GM10266 (cell line): ENCODE data around the gene FHAD1.
"Not testable (repeated sequence)": the region's sequence is repeated elsewhere in the genome, so short reads cannot be mapped to it uniquely, and the experiment has no call there.

ENCODE experiments used
- DNase-seq: peaks from one replicate; pipeline ENCODE4 v3.0.0; 2012; ENCODE audit errors: extremely low spot score
- TF ChIP-seq, protein P1 (sequence below): IDR thresholded peaks from 2 replicates; pipeline ENCODE4 v1.5.1; 2012; ENCODE audit warnings: mild to moderate bottlenecking, low read depth; ENCODE audit not compliant: control insufficient read depth, insufficient read depth; ENCODE audit errors: missing control alignments

Gene FHAD1

DNA sequence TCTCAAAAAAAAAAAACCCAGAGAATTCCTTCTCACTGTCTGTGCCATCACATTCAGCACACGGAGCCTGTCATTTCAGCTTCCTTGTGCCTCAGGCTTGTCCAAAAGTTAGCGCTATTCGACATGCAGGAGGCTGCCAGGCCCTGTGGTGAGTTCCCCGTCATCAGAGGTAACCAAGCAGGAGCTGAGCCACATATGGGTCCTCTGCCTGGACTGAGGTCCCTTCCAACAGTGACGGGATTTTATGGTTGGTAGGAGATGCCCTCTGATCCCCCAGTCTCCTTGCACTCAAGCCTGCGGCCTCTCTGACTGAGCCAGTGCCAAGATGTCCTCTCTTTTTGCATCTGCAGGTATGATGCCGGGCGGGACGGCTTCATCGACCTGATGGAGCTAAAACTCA is 178.5 kb downstream of the FHAD1 start:
- DNase-seq, result no peak
- TF ChIP-seq, protein P1, sequence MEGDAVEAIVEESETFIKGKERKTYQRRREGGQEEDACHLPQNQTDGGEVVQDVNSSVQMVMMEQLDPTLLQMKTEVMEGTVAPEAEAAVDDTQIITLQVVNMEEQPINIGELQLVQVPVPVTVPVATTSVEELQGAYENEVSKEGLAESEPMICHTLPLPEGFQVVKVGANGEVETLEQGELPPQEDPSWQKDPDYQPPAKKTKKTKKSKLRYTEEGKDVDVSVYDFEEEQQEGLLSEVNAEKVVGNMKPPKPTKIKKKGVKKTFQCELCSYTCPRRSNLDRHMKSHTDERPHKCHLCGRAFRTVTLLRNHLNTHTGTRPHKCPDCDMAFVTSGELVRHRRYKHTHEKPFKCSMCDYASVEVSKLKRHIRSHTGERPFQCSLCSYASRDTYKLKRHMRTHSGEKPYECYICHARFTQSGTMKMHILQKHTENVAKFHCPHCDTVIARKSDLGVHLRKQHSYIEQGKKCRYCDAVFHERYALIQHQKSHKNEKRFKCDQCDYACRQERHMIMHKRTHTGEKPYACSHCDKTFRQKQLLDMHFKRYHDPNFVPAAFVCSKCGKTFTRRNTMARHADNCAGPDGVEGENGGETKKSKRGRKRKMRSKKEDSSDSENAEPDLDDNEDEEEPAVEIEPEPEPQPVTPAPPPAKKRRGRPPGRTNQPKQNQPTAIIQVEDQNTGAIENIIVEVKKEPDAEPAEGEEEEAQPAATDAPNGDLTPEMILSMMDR, result no peak

DNA sequence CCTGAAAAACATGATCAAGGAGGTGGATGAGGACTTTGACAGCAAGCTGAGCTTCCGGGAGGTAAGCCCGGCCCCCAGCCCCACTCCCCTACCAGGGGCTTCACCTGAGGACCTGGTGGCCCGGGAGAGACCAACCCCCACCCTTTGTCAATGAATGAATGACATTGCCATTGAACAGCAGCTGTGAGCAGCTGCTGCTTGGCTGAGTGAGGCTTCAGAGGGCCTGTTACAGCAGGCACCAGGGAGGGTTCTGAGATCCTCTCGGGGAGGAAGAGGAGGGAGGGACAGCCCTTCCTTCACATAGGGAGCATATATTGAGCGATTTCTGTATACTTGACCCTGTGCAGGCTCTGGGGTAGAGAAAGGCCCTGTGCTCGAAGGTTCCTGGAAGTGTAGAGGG is 178.9 kb downstream of the FHAD1 start:
- no peak for DNase-seq
- TF ChIP-seq, protein P1, result no peak

DNA sequence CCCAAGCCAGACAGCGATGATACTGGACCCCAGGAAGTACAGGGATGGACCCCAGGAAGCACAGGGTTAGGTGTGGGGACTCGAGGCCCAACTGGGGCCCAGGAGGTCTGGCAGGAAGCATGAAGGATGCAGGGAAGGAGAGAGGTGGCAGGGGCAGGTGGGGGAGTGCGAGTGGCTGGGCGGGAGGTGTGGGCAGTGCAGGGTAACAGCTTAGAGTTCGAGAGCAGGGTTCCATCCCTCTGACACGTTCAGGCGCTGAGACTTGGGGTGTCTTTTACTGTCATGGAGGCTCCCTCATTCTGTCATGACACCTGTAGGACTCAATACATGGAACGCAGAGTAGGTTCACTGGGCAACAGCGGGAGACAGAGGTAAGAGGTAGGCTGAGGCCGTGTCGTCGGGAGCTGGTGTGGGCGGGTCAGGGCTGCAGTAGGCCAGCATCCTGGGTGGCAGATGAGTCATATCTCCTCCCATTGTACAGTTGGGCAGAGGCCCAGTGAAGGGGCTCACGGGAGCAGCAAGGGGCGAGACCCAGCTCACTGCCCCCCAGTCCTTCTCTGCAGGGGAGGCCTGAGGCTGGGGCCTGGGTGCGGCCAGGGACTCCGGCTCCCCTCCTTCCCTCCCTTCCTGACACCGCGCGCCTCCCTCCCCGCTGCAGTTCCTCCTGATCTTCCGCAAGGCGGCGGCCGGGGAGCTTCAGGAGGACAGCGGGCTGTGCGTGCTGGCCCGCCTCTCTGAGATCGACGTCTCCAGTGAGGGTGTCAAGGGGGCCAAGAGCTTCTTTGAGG is 179.7 kb downstream of the FHAD1 start:
- no peak for DNase-seq
- TF ChIP-seq, protein P1, result no peak

DNA sequence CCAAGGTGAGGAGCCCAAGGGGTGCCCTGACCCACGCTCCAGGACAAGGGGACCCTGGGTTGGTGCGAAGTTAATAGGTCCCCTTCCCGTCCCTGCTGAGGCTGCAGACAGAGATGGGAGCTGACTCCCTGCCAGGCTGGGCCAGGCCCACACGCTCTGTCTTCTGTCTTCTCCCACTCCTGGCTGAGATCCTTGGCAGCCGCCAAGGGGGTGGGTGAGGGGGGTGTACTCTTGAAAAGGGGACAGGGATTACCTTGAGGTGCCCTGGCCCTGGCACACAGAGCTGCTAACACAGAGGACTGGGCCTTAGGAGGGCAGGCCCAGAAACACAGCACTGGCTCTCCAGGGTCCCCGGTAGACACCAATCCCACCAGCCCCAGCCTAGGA is 180.2 kb downstream of the FHAD1 start:
- DNase-seq, result no peak
- TF ChIP-seq, protein P1, result no peak

DNA sequence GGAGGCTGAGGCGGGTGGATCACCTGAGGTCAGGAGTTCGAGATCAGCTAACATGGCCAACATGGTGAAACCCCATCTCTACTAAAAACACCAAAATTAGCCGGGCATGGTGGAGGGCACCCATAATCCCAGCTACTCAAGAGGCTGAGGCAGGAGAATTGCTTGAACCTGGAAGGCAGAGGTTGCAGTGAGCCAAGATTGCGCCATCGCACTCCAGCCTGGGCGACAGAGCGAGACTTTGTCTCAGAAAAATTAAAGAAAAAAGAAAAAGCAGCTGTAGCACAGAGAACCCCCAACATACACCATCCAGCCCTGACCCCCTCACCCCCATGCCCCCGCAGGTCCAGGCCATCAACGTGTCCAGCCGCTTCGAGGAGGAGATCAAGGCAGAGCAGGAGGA is 181.2 kb downstream of the FHAD1 start:
- not testable (repeated sequence) for DNase-seq

DNA sequence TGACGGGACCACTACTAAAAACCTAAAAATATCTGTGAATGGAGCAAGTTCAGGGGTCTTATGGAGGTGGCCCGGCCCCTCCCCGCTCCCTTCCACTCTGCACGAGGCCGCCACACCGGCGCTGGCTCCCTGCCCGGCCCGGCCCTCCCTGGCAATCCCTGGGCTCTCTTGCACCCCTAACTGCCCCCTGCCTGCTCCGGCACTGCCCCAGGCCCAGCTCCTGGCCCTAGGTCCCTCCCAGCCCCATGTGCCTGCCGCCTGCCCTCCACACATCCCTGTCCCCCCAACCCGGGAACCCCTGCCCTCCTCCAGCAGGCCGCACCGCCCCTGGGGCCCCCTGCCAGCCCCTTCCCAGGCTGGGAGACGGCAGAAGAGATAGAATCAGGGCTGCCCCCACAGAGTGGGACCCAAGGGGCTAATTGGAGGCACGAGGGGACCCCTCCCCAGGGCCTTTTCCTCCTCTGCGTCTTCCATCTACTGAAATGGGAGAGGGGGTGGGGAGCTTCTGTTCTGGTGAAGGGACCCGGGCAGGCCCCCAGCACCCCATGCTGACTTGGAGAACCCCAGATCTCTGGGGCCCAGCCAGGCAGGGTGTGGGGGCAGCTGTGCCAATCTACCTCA is 181.9 kb downstream of the FHAD1 start:
- TF ChIP-seq, protein P1, result no peak
- no peak for DNase-seq

DNA sequence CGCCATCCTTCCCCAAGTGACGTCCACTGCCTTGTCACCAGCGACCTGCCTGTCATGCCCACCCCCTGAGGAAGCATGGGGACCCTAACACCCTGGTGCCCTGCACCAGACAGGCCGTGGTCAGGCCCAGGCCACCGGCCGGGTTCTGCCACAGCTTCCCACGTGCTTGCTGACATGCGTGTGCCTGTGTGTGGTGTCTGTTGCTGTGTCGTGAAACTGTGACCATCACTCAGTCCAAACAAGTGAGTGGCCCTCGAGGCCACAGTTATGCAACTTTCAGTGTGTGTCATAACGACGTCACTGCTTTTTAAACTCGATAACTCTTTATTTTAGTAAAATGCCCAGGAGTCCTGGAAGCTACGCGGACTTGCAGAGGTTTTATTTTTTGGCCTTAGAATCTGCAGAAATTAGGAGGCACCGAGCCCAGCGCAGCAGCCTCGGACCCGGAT is 182.7 kb downstream of the FHAD1 start:
- DNase-seq, result no peak
- TF ChIP-seq, protein P1, result no peak
